ENCODE data around the gene E2F2. TPM values are rescaled to one million over a fixed set of nuclear protein-coding genes. Genes with fewer than 3 reads are reported as not detected.
"Not testable (repeated sequence)": the region's sequence is repeated elsewhere in the genome, so short reads cannot be mapped to it uniquely, and the experiment has no call there.

Gene E2F2
- total RNA-seq, 1 experiment from 2014 or later: 4.1 TPM

GRCh38 chr1:23554481-23555269 is 23.6 kb upstream of the E2F2 start:
- in situ Hi-C loops (cut with HindIII; ENCODE audit: low pct_unique_long_range_greater_than_20kb, low sequenced_read_pairs): no loop called here
- peak; percentile 88 for DNase-seq (ENCODE audit: low read depth, low spot score)

- no peak for DNase-seq (ENCODE audit: low read depth, low spot score)
- in situ Hi-C loops (cut with HindIII; ENCODE audit: low pct_unique_long_range_greater_than_20kb, low sequenced_read_pairs): no loop called here
Observed at GRCh38 chr1:23554127-23554480, 23.1 kb upstream of the E2F2 start.

- in situ Hi-C loops (cut with HindIII; ENCODE audit: low pct_unique_long_range_greater_than_20kb, low sequenced_read_pairs): no loop called here
- no peak for DNase-seq (ENCODE audit: low read depth, low spot score)
Observed at GRCh38 chr1:23553231-23554126, 22.4 kb upstream of the E2F2 start.

- in situ Hi-C loops (cut with HindIII; ENCODE audit: low pct_unique_long_range_greater_than_20kb, low sequenced_read_pairs): no loop called here
Observed at GRCh38 chr1:23551849-23552248, 20.8 kb upstream of the E2F2 start.

GRCh38 chr1:23548704-23549143 is 17.7 kb upstream of the E2F2 start:
- in situ Hi-C loops (cut with HindIII; ENCODE audit: low pct_unique_long_range_greater_than_20kb, low sequenced_read_pairs): no loop called here
- no peak for DNase-seq (ENCODE audit: low read depth, low spot score)

More at GRCh38 chr1:23551849-23552248, 20.8 kb upstream of the E2F2 start:
- no peak for DNase-seq (ENCODE audit: low read depth, low spot score)

GRCh38 chr1:23546897-23547584 is 16.0 kb upstream of the E2F2 start:
- DNase-seq (ENCODE audit: low read depth, low spot score): no peak
- in situ Hi-C loops (cut with HindIII; ENCODE audit: low pct_unique_long_range_greater_than_20kb, low sequenced_read_pairs): no loop called here

- no peak for DNase-seq (ENCODE audit: low read depth, low spot score)
- in situ Hi-C loops (cut with HindIII; ENCODE audit: low pct_unique_long_range_greater_than_20kb, low sequenced_read_pairs): no loop called here
Observed at GRCh38 chr1:23545851-23546250, 14.8 kb upstream of the E2F2 start.

- in situ Hi-C loops (cut with HindIII; ENCODE audit: low pct_unique_long_range_greater_than_20kb, low sequenced_read_pairs): no loop called here
Observed at GRCh38 chr1:23544444-23545389, 13.7 kb upstream of the E2F2 start.

GRCh38 chr1:23543707-23544443 is 12.8 kb upstream of the E2F2 start:
- no peak for DNase-seq (ENCODE audit: low read depth, low spot score)
- in situ Hi-C loops (cut with HindIII; ENCODE audit: low pct_unique_long_range_greater_than_20kb, low sequenced_read_pairs): no loop called here

More at GRCh38 chr1:23544444-23545389, 13.7 kb upstream of the E2F2 start:
- DNase-seq (ENCODE audit: low read depth, low spot score): peak; percentile 80

GRCh38 chr1:23542940-23543339 is 11.9 kb upstream of the E2F2 start:
- DNase-seq (ENCODE audit: low read depth, low spot score); in situ Hi-C loops (cut with HindIII; ENCODE audit: low pct_unique_long_range_greater_than_20kb, low sequenced_read_pairs): not testable (repeated sequence)

- peak; percentile 92 for DNase-seq (ENCODE audit: low read depth, low spot score)
- in situ Hi-C loops (cut with HindIII; ENCODE audit: low pct_unique_long_range_greater_than_20kb, low sequenced_read_pairs): no loop called here
Observed at GRCh38 chr1:23539698-23540266, 8.7 kb upstream of the E2F2 start.

GRCh38 chr1:23537296-23537973 is 6.4 kb upstream of the E2F2 start:
- no peak for DNase-seq (ENCODE audit: low read depth, low spot score)
- in situ Hi-C loops (cut with HindIII; ENCODE audit: low pct_unique_long_range_greater_than_20kb, low sequenced_read_pairs): no loop called here

GRCh38 chr1:23533246-23534023 is 2.4 kb upstream of the E2F2 start:
- DNase-seq (ENCODE audit: low read depth, low spot score): no peak
- in situ Hi-C loops (cut with HindIII; ENCODE audit: low pct_unique_long_range_greater_than_20kb, low sequenced_read_pairs): no loop called here

- in situ Hi-C loops (cut with HindIII; ENCODE audit: low pct_unique_long_range_greater_than_20kb, low sequenced_read_pairs): no loop called here
- DNase-seq (ENCODE audit: low read depth, low spot score): no peak
Observed at GRCh38 chr1:23531562-23532094, 595 bp upstream of the E2F2 start.

Data from SK-MEL-5 (cell line).